Stimulated activated CD4-positive, alpha-beta T cell treated with anti-CD3 and anti-CD28 coated beads, Interleukin-2, amount 100 ng/mL, for 48 hours (primary cell): ENCODE results near the gene CD160.
"Not testable (repeated sequence)": the region's sequence is repeated elsewhere in the genome, so short reads cannot be mapped to it uniquely, and the experiment has no call there.

Experiments
- DNase-seq, 2 donors: peaks; one replicate each; pipeline ENCODE4 v3.0.0-alpha.2; 2020

Gene CD160, protein sequence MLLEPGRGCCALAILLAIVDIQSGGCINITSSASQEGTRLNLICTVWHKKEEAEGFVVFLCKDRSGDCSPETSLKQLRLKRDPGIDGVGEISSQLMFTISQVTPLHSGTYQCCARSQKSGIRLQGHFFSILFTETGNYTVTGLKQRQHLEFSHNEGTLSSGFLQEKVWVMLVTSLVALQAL

DNA sequence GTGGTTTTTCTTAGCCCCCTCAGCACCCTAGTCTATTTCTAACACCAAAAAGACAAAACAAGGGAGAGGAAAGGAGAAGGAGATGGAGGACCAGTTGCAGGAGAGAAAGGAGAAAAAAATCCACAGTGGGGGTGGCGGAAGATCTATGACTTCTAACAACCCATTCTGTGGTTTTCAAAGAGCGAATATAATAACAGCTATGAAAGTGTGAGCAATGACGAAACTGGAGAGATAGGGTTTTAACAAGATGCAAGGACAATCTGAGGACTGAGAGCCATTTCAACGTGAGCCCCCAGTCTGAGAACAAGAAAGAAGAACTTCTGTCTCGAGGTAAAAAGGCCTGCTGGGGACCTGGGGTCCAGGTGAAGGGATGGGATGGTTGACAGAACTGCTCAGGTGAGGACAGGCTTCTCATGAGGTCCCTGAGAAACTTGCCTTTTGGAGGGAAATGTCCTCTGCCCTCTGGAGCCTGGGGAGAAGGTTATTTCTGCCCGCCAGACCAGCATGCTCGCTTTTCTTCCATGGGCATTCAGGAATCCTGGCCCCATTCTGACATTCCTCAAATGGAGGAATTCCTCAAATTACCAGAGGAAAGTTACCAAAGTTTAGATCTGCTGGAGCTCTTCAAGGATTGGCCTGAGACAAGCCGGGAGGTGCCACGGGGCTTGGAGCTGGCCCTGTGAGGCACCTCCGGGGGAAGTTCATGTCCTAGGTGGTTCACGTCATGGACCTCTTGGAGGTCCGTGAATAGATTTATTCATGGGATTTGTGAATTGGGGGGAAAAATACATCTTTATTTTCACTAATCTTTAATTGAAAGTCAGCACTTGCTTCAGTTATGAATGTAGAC lies at the start of gene CD160:
Gene CD160 (plus strand): TSS at position 270 of the 850 bp plus-strand sequence. CDS start 8,829 bp downstream, outside the sequence.
- DNase-seq: no peak

DNA sequence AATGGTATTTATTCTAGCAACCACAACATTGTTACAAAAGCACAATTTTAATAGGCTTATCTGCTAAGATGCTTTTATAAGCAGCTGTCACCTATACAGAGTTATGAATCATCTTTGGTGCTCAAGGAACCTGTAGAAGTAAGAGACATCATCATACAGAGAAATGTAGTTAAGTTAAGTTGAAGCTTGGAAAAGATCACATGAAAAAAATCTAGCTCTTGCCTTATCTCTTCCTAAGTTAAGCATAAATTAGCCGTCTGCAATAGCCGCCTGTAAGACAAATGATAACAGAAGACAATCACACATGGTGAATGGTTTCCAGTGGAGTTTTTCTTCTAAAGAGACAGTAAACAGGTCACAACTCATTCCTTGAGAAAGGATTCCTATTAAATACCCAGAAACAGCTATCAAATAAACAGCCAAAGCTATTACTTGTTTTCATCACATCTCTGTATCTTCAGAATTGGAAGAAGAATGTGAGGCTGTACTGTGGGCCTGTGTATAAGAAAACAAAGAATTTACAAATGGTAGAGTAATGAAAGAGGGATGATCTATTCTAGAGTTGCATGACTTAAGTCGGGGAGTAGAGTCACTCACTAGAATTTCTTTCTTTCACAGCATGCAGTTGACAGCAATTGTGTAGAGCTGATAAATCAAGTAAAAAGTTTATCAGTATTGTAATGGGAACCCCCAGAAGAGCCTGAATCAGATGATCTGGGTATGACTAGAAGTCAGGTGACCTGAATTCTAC lies 48.1 kb upstream of the CD160 start:
- not testable (repeated sequence) for DNase-seq

DNA sequence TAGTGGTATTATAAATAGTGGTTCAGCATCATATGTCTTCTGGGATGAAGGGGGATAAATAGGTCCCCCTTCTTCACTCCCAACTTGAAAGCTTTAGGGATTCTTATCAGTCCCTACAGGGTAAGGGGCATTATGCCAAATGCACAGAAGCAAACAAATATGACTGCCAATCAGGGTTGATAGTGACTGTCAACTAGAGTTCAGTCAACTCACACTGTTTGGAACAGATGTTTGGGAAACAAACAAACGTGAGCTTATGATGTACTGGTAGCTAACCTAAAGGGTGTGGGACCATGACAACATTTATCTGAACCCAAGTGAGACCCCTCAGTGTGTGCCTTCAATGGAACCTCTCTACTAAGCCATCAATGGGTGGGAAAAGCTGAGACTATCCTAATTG lies 46.1 kb upstream of the CD160 start:
- DNase-seq: not testable (repeated sequence)

DNA sequence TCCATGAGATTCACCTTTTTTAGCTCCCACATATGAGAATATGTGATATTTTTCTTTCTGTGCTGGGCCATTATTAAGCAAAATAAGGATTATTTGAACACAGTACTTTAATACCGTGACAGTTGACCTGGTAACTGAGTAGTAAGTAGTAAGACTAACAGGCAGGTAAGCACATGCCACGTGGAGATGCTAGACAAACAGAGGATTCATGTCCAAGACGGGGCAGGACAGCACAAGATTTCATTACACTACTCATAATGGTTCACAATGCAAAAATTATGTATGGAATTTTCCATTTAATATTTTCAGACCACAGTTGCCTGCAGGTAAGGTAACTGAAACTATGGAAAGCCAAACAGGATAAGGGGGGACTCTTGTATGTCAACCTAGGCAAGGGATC lies 34.4 kb upstream of the CD160 start:
- DNase-seq: not testable (repeated sequence)

DNA sequence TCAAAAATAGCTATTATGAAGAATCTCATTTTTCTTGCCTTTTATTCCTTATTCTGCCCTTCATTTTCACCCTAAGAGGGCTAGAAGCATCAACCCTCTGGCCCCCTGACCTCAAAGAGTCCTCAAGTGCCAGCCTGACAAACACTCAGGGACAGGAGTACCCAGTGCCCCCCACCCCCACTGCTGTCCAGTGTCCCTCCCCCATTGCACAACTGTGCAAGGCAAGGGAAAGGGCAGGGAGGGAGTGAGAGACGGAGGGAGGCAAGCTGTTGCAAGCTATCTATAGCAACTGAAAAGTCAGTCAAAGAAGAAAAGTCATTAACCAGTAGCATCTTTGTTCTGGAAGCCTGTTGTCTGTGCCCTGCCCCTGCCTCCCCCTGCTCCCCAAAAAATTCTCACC lies 33.2 kb upstream of the CD160 start:
- DNase-seq: not testable (repeated sequence)

DNA sequence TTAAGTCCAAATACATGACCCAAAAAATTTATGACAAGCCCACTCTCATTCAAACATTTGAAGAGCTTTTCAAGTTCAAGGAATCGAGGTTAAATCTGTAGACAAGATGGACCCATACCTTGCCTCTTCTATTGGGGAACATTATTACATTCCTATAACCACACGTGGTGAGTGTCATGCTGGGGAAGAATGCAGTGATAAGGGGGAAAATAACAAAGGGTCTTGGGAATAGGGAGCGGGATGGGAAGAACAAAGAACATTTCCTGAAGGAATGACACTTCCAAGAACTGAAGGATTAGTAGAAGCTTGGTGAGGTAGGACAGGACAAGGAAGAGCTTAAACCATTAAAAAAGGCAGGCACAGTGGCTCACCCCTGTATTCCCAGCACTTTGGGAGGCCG lies 31.0 kb upstream of the CD160 start:
- DNase-seq: no peak

DNA sequence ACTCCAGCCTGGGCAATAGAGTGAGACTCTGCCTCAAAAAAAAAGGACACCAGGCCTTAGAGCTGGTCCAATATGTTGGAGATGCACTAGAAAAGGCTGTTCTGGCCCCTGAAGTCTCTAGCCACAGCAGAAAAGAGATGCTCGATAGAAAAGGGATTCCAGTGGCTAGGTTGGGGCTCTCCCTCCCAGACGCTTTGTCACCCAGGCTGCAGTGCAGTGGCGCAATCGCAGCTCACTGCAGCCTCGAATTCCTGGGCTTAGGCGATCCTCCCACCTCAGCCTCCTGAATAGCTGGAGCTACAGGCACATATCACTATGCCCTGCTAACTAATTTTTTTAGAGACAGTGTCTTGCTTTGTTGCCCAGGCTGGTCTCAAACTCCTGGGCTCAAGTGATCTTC lies 30.4 kb upstream of the CD160 start:
- DNase-seq: no peak

DNA sequence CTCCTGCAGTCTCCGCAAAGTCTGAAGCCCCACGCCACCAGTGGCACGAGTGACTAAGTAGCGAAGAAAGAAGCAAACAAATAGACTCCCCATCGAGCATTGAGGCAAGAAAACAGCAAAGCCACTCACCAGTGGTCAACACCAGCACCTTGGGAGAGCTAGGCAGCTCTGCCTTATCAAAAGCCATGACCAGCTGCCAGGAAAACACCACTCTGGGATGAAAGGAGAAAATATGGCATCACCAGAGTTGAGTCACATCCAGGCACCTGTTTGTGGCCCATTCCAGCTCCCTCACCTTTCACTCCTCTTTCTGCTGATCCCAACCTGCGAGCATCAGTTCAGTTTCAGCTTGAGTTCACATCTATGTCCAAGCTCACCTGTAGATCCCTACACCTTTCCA lies 29.4 kb upstream of the CD160 start:
- DNase-seq: no peak

DNA sequence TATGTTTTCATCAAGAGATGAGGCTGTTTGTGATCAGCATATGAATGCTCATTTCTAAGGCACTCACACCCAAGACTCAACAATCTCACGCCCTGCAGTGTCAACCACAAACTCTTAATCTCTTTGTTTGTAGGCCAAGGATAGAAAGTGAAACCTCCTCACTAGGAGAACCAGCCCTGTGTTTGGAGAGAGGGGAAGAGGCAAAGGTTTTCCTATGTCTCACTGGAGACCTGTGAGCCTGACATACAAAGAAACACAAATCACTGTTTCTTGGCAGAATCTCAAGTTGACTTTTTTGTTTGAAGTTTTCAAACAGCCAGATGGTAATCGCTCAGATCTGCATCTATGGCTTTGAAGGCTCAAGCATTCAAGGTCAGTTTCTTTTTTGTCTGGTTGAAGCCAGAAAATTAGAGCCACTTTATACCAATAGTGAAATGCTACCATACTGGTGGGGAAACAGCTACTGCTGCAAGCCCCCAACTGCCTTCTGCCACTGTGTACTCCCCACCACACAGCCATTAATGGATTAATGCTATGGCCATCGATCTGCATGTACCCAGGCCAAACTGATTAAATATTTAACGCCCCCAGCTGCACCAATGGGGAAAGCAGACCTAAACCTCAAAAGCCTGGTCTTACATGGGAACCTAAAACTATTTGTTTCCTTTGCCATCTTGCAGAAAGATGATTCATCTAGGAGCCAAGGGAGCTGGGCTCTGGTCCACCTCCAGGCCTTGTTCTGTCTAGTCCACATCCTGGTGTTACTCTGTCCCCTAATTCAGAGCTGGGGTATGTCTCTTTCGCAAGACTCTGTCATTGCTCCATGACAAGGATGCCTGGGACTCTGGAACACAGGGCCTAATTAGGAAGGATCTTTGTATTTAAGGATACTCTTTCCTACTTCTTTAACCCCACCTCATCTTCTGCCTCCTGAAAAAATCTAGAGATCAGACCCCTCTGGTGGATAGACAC lies 28.4 kb upstream of the CD160 start:
- peak in 1 of 2 donors; percentile 5 for DNase-seq

DNA sequence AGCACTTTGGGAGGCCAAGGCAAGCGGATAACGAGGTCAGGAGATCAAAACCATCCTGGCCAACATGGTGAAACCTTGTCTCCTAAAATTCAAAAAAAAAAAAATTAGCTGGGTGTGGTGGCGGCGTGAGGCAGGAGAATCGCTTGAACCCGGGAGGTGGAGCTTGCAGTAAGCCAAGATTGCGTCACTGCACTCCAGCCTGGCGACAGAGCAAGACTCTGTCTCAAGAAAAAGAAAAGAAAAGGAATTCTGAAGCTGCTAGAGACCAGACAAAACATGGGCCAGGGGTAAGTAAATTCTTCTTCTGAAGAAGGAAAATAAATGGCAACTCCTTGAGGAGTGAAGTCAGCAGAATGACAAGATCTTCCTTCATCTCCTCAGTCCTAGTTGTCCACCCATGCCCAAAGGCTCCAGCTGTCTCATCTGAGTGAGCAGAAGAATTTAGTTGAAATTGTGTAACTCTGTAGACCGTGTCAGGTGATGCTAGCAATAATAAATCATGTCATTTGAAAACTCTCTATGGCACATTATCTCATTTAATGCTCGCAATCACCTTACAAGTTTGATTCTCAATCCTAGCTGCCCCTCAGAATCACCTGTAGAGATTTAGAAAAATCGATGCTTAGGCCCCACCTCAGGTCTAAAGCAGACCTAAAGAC lies 26.4 kb upstream of the CD160 start:
- DNase-seq: no peak

DNA sequence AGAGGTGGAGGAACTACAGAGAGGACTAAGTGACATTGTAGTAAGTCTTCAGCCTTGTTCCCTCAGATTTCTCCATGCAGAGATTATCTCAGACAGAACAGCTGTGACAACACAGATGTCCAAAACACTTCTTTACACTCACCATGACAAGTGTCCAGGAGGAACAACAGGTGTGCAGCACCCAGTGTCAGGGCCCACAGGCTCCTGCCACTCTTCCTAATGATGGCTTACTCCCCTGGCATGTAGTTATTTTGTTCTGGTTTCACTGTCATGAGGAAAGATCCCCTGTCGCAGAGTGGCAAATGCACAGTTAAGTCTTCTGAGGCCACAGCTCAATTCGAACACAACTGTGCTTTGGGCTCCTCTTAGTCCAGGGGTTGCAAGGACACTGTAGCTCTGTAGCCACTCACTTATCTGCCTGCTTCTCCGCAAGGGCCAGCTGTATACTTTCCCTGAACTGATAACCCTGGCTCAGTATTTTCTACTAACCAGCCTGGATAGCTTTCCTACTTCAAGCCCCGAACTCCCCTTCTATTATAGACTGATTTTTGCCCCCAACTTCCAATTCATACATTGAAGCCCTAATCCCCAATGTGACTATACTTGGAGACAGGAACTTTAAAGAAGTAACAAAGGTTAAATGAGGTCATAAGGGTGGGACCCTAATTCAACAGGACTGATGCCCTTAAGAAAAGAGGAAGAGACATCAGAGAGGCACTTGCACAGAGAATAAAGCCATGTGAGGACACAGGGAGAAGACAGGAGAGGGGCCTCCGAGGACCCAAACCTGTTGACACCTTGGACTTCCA lies 23.3 kb upstream of the CD160 start:
- DNase-seq: no peak

DNA sequence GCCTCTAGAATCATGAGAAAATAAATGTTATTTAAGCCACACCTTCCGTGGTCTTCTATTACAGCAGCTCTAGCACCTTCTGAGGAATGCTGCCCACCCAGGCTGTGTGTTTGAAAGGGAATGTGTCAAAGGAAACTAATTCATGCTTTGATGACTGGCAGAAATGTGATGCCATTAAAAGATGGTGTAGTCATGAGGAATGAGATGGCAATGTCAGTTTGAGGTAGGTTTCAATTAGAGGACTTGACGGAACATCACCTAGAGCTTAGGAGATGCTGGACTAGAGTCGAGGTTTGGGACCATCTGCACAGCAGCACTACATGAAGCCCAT lies 22.7 kb upstream of the CD160 start:
- DNase-seq: no peak

DNA sequence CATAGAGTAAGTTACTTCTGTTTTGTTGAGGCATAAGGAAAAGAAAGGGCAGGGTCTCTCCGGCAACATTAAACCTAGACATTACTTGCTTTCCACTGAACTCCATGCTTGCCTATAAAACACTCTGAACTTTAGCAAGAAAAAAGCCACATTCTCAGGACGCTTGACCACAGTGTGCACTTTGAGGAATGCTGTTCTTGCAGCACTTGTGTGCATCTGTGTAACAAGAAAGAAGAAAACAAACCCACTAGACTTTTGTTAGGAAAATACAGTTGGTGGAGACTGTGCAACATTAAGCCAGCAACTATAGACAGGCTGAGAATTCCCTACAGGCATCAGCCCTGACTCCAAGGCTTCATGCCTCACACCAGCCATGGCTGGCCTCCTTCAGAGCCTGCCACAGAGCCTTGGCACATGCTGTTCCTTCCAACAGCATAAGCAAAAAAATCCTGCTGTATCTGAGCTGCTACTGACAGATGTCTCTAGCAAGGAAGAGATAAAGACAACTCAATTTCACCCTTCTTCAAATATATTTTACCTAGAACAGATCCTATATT lies 17.9 kb upstream of the CD160 start:
- no peak for DNase-seq

DNA sequence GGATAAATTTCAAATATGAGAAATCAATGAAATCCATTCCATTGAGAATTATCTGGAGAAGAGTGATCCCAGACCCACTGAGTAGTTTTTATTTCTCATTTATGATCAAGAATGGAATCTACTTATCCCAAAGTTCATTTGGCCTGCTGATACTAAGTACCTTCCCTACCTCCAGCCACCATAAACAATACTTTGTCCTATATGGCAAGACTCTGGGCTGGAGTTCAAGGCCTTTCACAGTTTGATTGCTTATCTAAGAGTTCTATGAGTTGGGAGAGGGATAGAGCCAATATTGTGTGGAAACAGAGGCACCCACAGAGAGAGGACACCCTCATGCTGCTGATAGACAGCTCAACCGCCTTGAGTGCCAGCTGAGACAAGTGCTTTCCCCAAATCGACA lies 17.2 kb upstream of the CD160 start:
- DNase-seq: no peak

DNA sequence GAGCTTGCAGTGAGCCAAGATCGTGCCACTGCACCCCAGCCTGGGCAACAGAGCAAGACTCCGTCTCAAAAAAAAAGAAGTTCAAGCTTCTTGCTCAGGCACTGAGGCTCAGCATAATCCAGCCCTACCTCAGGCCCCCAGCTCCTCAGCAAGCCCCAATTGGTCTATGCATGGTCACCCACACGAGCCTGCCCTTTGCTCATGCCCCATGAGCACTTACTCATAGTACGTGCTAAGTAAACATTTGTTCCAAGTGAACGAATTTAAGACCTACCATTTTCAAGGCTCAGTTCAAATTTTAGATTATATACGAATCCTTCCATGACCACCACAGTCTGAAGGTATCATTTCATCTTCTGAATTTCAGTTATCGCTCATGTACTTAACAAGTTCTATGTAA lies 16.5 kb upstream of the CD160 start:
- no peak for DNase-seq

DNA sequence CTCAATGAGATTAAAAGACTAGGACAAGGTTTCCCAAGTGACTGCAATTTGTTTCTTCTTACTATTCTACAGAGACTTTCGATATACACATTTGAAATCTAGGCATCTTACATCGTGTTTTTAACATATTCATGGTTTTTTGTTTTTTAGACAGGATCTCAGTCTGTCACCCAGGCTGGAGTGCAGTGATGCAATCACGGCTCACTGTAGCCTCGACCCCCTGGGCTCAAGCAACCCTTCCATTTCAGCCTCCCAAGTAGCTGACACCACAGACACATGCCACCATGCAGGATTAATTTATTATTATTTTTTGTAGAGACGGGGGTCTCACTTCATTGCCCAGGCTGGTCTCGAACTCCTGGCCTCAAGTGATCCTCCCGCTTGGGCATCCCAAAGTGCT lies 13.7 kb upstream of the CD160 start:
- no peak for DNase-seq

DNA sequence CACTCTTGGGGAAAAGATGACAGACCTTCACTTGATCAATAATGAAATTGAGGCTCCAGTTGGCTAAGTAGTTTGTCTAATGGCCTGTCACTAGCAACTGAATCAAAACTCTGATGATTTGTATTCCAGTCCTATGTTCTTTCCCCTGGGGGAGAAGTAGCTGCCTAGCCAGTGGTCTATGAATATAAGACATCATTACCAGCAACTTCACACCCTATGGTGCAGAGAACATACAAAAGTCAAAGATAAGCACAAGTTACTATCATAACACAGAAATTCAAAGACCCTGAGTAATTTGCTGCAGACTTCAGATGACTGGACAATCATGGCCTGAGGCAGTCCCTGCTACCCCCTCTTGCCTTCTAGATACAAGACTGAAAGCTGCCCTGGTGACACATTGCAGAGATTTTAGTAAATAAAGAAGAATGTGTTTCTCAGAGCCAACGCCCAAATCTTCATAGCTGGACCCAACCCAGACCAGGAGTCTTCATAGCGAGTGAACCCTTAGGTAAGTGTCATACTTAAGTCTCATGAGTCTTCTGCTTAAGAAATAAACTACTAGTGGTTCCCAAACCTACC lies 13.1 kb upstream of the CD160 start:
- no peak for DNase-seq

DNA sequence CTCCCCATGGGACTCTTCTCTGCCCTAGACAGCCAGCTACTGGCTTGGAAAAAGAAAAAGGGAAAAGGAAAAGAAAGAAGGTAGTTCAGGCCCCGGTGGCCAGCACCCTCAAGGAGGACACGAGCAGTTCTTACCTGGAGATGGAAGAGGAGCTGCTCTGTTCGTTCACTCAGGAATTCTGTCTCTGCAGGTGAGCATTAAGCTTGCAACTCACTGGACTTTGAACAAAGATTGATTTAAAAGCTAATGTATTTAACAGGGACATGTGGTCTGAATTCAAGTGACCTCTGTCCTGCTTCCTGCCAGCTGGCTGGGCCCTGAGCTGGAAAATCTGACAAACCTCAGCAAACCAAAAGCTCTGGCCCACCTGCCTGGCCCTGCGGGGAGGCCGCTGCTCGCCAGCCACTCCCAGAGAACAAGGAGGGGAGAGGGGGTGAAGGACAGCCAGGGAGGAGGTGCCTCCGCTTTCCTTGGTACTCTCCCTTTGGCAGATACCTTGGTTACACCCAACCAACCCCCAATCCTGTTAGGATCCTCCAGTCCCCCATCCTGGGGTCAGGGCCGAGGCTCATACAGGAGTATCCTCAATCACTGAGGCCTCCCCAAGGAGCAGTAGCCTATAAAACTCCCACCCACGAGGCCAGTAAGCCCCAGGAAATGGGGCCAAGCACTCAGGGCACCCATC lies 12.0 kb upstream of the CD160 start, which contains the start of gene PDZK1:
Gene PDZK1 (minus strand): TSS at position 186 of the 685 bp plus-strand sequence. CDS start 19,347 bp downstream, outside the sequence.
- no peak for DNase-seq

DNA sequence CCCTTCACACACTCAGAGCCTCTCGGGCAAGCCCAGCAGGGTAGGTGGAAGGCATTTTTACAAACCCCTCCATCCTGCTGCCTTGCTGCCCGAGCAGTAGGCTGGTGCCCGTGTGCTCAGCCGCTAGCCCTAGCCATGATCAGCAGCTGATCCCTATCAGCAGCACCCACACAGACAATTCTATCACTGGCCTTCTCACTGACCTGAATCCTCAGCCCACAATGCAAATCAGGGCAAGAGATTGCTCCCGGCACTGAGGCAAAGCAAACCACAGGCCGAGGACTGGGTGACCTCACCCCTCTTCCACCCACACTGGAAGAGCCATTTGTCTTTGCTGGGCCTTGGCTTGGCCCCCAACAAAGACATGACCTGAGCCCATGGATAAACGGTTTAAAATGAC lies 11.2 kb upstream of the CD160 start:
- no peak for DNase-seq
